GM18858 (cell line): ENCODE measurements around the gene CGB8.

Source experiments
- ATAC-seq: cut with Tn5 transposase; IDR thresholded peaks from one replicate; pipeline ENCODE4 v1.9.1; 2021; ENCODE audit not compliant: unreplicated experiment

Gene CGB8

GRCh38 chr19:49010453-49010852, 38.5 kb downstream of the CGB8 start:
- ATAC-seq: no peak

GRCh38 chr19:49009828-49010227, 39.1 kb downstream of the CGB8 start:
- no peak for ATAC-seq

GRCh38 chr19:49006905-49007304, 42.0 kb downstream of the CGB8 start:
- ATAC-seq: no peak

DNA sequence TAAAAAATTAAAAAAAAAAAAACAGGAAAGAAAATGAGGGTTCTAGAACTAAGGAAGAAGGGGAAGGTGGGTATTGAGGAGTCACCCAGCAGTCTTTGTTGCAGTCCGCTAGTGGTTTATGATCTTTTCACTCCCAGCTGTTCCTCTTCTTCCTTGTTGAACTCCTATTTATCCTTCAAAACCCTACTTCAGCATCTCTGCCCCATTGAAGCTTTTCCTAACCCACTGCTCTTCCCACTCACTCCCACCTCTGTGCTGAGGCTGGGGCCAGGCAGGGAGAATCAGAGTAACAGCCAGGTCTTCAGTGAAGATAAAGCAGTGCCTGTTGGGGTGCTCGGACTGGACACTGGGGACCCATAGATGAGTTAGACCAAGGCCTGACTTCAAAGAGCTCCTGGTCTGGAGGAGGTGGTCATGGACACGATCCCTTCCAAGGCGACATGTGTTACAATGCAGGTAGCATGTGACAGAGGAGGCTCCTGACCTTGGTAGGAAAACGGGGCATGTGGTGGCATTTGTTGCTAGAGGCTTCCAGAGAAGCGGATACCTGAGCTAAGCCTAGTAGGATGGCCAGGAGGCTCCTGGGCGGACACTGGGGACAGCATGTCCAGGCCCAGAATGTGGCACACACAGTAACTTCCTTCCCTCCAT, 43.8 kb downstream of the CGB8 start:
- ATAC-seq: no peak

- ATAC-seq: no peak
Observed at GRCh38 chr19:49004133-49004532, 44.8 kb downstream of the CGB8 start.

DNA sequence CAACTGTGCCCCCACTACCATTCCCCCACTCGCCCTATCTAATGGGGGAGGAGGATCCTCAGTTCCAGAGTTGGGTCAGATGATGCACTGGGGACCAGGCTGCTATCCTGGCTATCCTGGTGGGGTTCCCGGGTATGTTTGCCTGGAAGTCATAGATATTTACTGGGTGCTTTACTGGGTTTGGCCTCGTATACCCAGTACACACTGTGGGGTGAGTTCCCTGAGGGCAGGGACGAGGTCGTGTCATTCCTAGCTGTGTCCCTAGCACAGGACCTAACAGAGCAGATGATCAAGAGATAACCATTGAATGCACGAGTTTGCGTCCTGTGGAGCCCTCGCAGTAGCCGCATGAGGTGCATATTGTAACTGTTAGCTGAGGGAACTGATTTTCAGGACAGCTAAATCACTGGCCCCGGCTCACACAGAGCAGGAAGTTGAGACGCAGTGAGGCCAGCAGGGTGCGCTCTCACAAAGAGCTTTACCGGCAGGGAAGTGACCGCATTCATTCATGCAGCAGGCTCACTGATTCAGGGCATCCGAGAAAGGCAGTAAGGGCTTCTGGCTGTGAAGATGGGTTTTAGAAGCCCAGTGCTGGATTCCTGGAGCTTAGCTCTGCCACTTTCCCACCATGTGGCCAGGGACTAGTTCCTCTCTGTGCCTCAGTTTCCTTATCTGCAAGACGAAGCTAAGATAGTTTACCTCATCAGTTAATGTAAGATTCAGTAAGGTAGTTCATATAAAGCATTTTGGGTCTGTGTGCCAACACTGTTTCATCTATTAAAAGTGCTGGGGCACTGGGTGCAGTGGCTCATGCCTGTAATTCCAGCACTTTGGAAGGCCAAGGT, 49.2 kb downstream of the CGB8 start:
- no peak for ATAC-seq

DNA sequence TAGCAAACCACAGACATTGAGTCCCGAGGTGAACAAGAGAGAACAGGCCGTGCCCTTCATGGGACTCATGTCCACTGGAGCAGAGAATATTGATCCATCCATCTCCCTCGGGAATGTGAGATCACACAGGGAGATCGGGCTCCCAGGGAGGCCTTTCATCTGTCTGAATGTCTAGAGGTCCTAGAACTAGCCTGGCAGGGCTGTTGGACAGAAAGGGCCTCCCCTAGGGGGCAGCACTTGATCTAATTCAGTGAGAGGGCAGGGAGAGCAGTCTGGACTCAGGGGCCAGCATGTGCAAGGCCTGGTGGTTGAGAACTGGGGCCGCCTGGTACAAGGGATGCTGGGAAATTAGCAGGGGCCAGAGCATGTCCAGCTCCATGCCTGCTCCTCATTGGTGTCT, 50.9 kb downstream of the CGB8 start:
- ATAC-seq: no peak
